Neural progenitor cell (in vitro differentiated cells): ENCODE measurements around the gene SQOR.

ENCODE experiments used
- EZH2 ChIP-seq: fragments of 200-600 bp; sonication (generic); IDR thresholded peaks from 2 replicates; pipeline ENCODE4 v1.6.1; 2017; ENCODE audit warnings: antibody characterized with exemption, mild to moderate bottlenecking, moderate library complexity
- TF ChIP-seq, protein P1 (sequence below): fragments of 200-600 bp; sonication (generic); IDR thresholded peaks from 2 replicates; pipeline ENCODE4 v1.5.1; 2017; ENCODE audit warnings: antibody characterized with exemption, mild to moderate bottlenecking

- TF ChIP-seq, protein P1, sequence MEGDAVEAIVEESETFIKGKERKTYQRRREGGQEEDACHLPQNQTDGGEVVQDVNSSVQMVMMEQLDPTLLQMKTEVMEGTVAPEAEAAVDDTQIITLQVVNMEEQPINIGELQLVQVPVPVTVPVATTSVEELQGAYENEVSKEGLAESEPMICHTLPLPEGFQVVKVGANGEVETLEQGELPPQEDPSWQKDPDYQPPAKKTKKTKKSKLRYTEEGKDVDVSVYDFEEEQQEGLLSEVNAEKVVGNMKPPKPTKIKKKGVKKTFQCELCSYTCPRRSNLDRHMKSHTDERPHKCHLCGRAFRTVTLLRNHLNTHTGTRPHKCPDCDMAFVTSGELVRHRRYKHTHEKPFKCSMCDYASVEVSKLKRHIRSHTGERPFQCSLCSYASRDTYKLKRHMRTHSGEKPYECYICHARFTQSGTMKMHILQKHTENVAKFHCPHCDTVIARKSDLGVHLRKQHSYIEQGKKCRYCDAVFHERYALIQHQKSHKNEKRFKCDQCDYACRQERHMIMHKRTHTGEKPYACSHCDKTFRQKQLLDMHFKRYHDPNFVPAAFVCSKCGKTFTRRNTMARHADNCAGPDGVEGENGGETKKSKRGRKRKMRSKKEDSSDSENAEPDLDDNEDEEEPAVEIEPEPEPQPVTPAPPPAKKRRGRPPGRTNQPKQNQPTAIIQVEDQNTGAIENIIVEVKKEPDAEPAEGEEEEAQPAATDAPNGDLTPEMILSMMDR = no peak
- TF ChIP-seq EZH2 = no peak
Observed at GRCh38 chr15:45586601-45587094, 48.2 kb upstream of the SQOR start.
